K562 (cell line): ENCODE data around the gene GPC2. TPM values are rescaled to one million over a fixed set of nuclear protein-coding genes. Genes with fewer than 3 reads are reported as not detected.

Experiments
- ATAC-seq: fragments of 200-7000 bp; cut with Tn5 transposase; 3 replicates; pipeline ENCODE4 v1.9.1; 2020; ENCODE audit warnings: moderate library complexity
- BruUV-seq: library from RNA; stranded (reverse); fragments of 400-500 nt; replicated peaks from 2 replicates; lab custom pipeline; 2021; lab: Mats Ljungman, UMichigan
- CTCF ChIA-PET: fragments of 300-600 bp; formaldehyde crosslinking; extraction: SDS; loops from one replicate; lab custom pipeline; 2021; ENCODE audit warnings: low intra/inter-chr PET ratio; lab: Yijun Ruan, JAX
- POLR2A ChIA-PET: fragments of 300-600, 350-650 bp; sonication (Branson Sonifier 250); formaldehyde crosslinking; extraction: SDS; loops from one replicate; lab custom pipeline; 2021; ENCODE audit warnings: antibody characterized with exemption, inconsistent platforms; lab: Yijun Ruan, JAX
- DNase-seq, 4 experiments: peaks; one replicate each; pipeline versions ENCODE4 v3.0.0 to v3.0.0-alpha.2; 2011 to 2018; ENCODE audit warnings: low spot score in 3 of 4, mixed read lengths in 3 of 4; ENCODE audit errors: extremely low read depth in 1 of 4
- FAIRE-seq: peaks from 2 replicates; lab custom pipeline; 2011; peaks lifted over from hg19 to GRCh38; lab: Jason Lieb, UNC
- H2AFZ ChIP-seq: 2 replicates; pipeline ENCODE4 v1.6.0; 2011; ENCODE audit warnings: low read depth, low read length, control low read depth, inconsistent platforms
- H3K27ac ChIP-seq: fragments of 200-600 bp; 3 replicates; pipeline ENCODE4 v1.8.0; 2011; ENCODE audit warnings: low read depth, mild to moderate bottlenecking, control low read depth, inconsistent platforms, low read length, moderate library complexity, mixed read lengths; ENCODE audit errors: extremely low read depth
- H3K27me3 ChIP-seq, 2 experiments: fragments of 300-600 bp in 1 of 2; 2 replicates in 1 of 2; 3 replicates in 1 of 2; pipeline versions ENCODE4 v1.6.0 to v1.8.0; 2011; ENCODE audit warnings: inconsistent platforms in 2 of 2, low read length in 2 of 2, mild to moderate bottlenecking in 1 of 2, mixed read lengths in 1 of 2, moderate library complexity in 1 of 2; ENCODE audit not compliant: control insufficient read depth in 2 of 2, insufficient read depth in 2 of 2
- H3K36me3 ChIP-seq: fragments of 300-600 bp; 3 replicates; pipeline ENCODE4 v1.8.0; 2011; ENCODE audit warnings: mild to moderate bottlenecking, low read length, inconsistent platforms; ENCODE audit not compliant: control insufficient read depth, insufficient read depth
- H3K4me1 ChIP-seq, 2 experiments: fragments of 200-600 bp in 1 of 2; replicated peaks in 1 of 2; 2 replicates in 1 of 2; 3 replicates in 1 of 2; pipeline versions ENCODE4 v1.5.1 to v1.8.0; 2011; ENCODE audit warnings: inconsistent platforms in 2 of 2, low read length in 2 of 2, mild to moderate bottlenecking in 1 of 2, mixed read lengths in 1 of 2, moderate library complexity in 1 of 2; ENCODE audit not compliant: control insufficient read depth in 2 of 2, insufficient read depth in 2 of 2
- H3K4me2 ChIP-seq: 2 replicates; pipeline ENCODE4 v1.6.1; 2011; ENCODE audit warnings: low read length, control low read depth, inconsistent platforms, mixed read lengths; ENCODE audit not compliant: insufficient read depth
- H3K4me3 ChIP-seq: fragments of 200-600 bp; sonication (generic), shearing (Covaris generic); 2 replicates; pipeline ENCODE4 v1.5.1; 2016; ENCODE audit warnings: control low read depth, inconsistent platforms
- H3K79me2 ChIP-seq: fragments of 200-600 bp; 3 replicates; pipeline ENCODE4 v1.8.0; 2011; ENCODE audit warnings: low read length, inconsistent platforms; ENCODE audit not compliant: control insufficient read depth, insufficient read depth
- H3K9ac ChIP-seq, 2 experiments: 2 replicates each; pipeline versions ENCODE4 v1.6.0 to v1.6.1; 2011; ENCODE audit warnings: low read depth in 2 of 2, low read length in 2 of 2, control low read depth in 1 of 2, inconsistent platforms in 1 of 2, mild to moderate bottlenecking in 1 of 2, mixed read lengths in 1 of 2; ENCODE audit not compliant: insufficient read depth in 1 of 2
- H3K9me1 ChIP-seq: one replicate; pipeline ENCODE4 v1.6.0; 2011; ENCODE audit warnings: inconsistent platforms, mild to moderate bottlenecking, low read length, moderate library complexity; ENCODE audit not compliant: control insufficient read depth, insufficient read depth
- H3K9me3 ChIP-seq: replicated peaks from 2 replicates; pipeline ENCODE4 v1.5.1; 2011; ENCODE audit warnings: low read depth, low read length, inconsistent platforms; ENCODE audit not compliant: control insufficient read depth, insufficient read depth
- H4K20me1 ChIP-seq: replicated peaks from 2 replicates; pipeline ENCODE4 v1.6.1; 2011; ENCODE audit warnings: low read length, inconsistent platforms, mixed read lengths; ENCODE audit not compliant: control insufficient read depth, insufficient read depth
- CBX2 ChIP-seq: fragments of 200-600 bp; sonication (generic); IDR thresholded peaks from one replicate; pipeline ENCODE4 v1.6.1; 2012; ENCODE audit warnings: mild to moderate bottlenecking, low read length, inconsistent platforms; ENCODE audit not compliant: insufficient read depth, poor library complexity, severe bottlenecking
- HNRNPH1 ChIP-seq: fragments of 200-400 bp; formaldehyde crosslinking; optimal IDR thresholded peaks from 2 replicates; pipeline ENCODE3; 2017; ENCODE audit warnings: low read depth, mild to moderate bottlenecking, low read length, moderate library complexity
- JUN ChIP-seq, 2 experiments: sonication (generic) in 1 of 2; formaldehyde crosslinking in 1 of 2; IDR thresholded peaks; 2 replicates each; pipeline versions ENCODE4 v1.6.1 to v1.8.0; 2012 to 2022; ENCODE audit warnings: borderline replicate concordance in 2 of 2, mild to moderate bottlenecking in 2 of 2, improper control_type of control experiment in 1 of 2, low read depth in 1 of 2, low read length in 1 of 2, missing genetic modification reagents in 1 of 2
- MAFF ChIP-seq: IDR thresholded peaks from 2 replicates; pipeline ENCODE4 v1.6.1; 2012; ENCODE audit warnings: low read length, improper control_type of control experiment
- MYC ChIP-seq, 2 experiments: fragments of 250-450 bp in 1 of 2; sonication (Bioruptor Pico) in 1 of 2; IDR thresholded peaks; 2 replicates each; pipeline versions ENCODE4 v1.5.1 to v1.6.1; 2012 to 2021; ENCODE audit warnings: low read depth in 2 of 2, borderline replicate concordance in 1 of 2, improper control_type of control experiment in 1 of 2, low read length in 1 of 2, mild to moderate bottlenecking in 1 of 2, moderate library complexity in 1 of 2
- PCBP2 ChIP-seq: fragments of 200-400 bp; formaldehyde crosslinking; IDR thresholded peaks from 2 replicates; pipeline ENCODE4 v1.6.1; 2018; ENCODE audit warnings: low read length, low read depth, mild to moderate bottlenecking, moderate library complexity; ENCODE audit not compliant: poor library complexity, severe bottlenecking
- POLR3A ChIP-seq: IDR thresholded peaks from 2 replicates; pipeline ENCODE4 v1.6.1; 2011; ENCODE audit warnings: borderline replicate concordance, mild to moderate bottlenecking, moderate library complexity; ENCODE audit not compliant: insufficient read length, insufficient read depth; ENCODE audit errors: extremely low read depth
- SIN3B ChIP-seq: fragments of 450-650 bp; IDR thresholded peaks from 2 replicates; pipeline ENCODE4 v1.6.1; 2017; ENCODE audit warnings: low read depth, mild to moderate bottlenecking, moderate library complexity
- SRF ChIP-seq, 2 experiments: fragments of 250-450, 450-650 bp in 1 of 2; sonication (Bioruptor Pico) in 1 of 2; sonication (generic) in 1 of 2; formaldehyde crosslinking; IDR thresholded peaks; 2 replicates each; pipeline versions ENCODE4 v1.5.0 to v1.5.1; 2020 to 2022; ENCODE audit warnings: mild to moderate bottlenecking in 1 of 2, missing genetic modification reagents in 1 of 2
- WGBS: fragments of 100-300 bp; shearing (Covaris generic); methylation state at CpG from one replicate; pipeline ENCODE4 v1.1.6; 2016; ENCODE audit warnings: low coverage, mixed read lengths; ENCODE audit not compliant: insufficient coverage; ENCODE audit errors: missing lambda C conversion rate; 5-methylcytosine and 5-hydroxymethylcytosine counted together
- in situ Hi-C: fragments of 300-500 bp; cut with MboI; formaldehyde crosslinking; loops from 4 replicates; pipeline ENCODE4 v1.15.0; 2018; ENCODE audit warnings: inconsistent platforms, mixed read lengths
- intact Hi-C: fragments of 100-400 bp; cut with micrococcal nuclease; formaldehyde crosslinking; loops from 2 replicates; pipeline ENCODE4 v1.14.2; 2022
- polyA plus RNA-seq, 8 experiments: library from polyadenylated mRNA; depleted of rRNA in 4 of 8; stranded (reverse) in 5 of 8; unstranded in 3 of 8; fragments of >200 nt; fragmentation: Nextera tagmentation in 2 of 8; fragmentation: Illumina TruSeq in 1 of 8; extraction: Ambion mirVana in 2 of 8; extraction: Trizol in 1 of 8; gene quantifications; 2 replicates each; pipeline versions ENCODE4 v1.2.1 to v1.2.3, GENCODE V29; 2011 to 2014; ENCODE audit warnings: inconsistent platforms in 1 of 8, missing spikeins in 1 of 8
- total RNA-seq, 7 experiments: library from RNA; depleted of rRNA in 6 of 7; stranded (reverse); fragments of >200 nt in 6 of 7; fragmentation: Illumina TruSeq in 2 of 7; extraction: Trizol in 2 of 7; gene quantifications; 2 replicates each; pipeline versions ENCODE4 v1.2.1 to v1.2.3, GENCODE V29; 2011 to 2021; ENCODE audit warnings: low replicate concordance in 1 of 7
- TF ChIP-seq, protein P1 (sequence below): fragments of 250-450 bp; sonication (Bioruptor Pico); IDR thresholded peaks from 2 replicates; pipeline ENCODE4 v1.8.0; 2021; ENCODE audit warnings: moderate library complexity, mild to moderate bottlenecking, inconsistent platforms
- TF ChIP-seq, protein P2 (sequence below): fragments of 450-650 bp; IDR thresholded peaks from 2 replicates; pipeline ENCODE4 v1.6.1; 2018; ENCODE audit not compliant: partially characterized antibody
- TF ChIP-seq, protein P3 (sequence below): conservative IDR thresholded peaks from 2 replicates; pipeline ENCODE4 v1.6.1; 2011; ENCODE audit warnings: low read depth, mild to moderate bottlenecking, low read length; ENCODE audit not compliant: control insufficient read depth
- TF ChIP-seq, protein P4 (sequence below): IDR thresholded peaks from 3 replicates; pipeline ENCODE4 v1.6.1; 2011; ENCODE audit warnings: borderline replicate concordance, mild to moderate bottlenecking; ENCODE audit not compliant: insufficient read length, insufficient read depth

GPC2 gene
- total and polyA plus RNA-seq, 9 of the 15 experiments (the other 6 are each of a cell fraction or from before 2014, with no cell fraction given) = 0.06 to 7.7 (median 1.4) TPM; not detected in 1

DNA sequence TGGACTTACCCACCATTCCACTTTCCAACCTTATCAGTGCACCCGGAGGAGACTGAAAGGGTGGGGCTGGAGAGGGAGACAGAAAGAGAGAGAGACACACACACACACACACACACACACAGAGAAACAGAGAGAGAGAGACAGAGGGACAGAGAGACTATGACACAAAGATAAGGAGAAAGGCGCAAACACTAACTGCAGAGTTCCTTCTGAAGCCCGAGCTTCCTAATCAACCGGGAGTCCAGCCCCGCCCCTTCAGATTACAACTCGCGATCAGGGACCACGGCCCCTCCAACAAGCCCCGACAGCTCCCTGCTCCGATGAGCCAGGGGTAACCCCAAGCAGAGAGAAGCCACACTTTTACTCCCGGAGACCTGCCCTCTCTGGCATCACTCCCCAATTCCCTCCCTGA lies 9.3 kb downstream of the GPC2 start:
- ChIA-PET POLR2A (interaction anchor here (0.7 to 1.6 kb wide), 8 partner anchors 9 to 262 kb away, joined by 4 to 15 read pairs (median 6); partner anchors contain the start of genes GPC2, LAMTOR4, MEPCE and STAG3), CTCF (interaction anchor here (0.5 to 0.6 kb wide), 2 partner anchors 34 to 892 kb away, joined by 3 to 7 read pairs; no protein-coding TSS in a partner anchor)
- peak overlapping the region; percentile 86 for H2AFZ ChIP-seq
- peak; percentile 83 for ATAC-seq
- no peaks in the 10 kb centered on the region for H3K9me1 ChIP-seq
- peak overlapping the region; percentile 32 for H3K4me3 ChIP-seq
- in situ Hi-C loops (no loop called here), intact Hi-C loops (loop anchor here (1.0 kb wide), 1 partner anchor 10 kb away; the partner anchor contains the start of gene TRAPPC14)
- DNase-seq = peak; percentile 62 to 87 (median 72)
- H3K4me2 ChIP-seq = peak overlapping the region; percentile 91
- WGBS = 2% methylated on average over 11 of the region's 11 CpGs
- H3K9me3 ChIP-seq = no peaks in the 10 kb centered on the region
- H3K4me1 ChIP-seq = peaks cover 45 to 53% of the 10 kb centered on the region in 2 experiments
- no peaks in the 10 kb centered on the region for H3K79me2 ChIP-seq
- H3K27ac ChIP-seq = peak overlapping the region; percentile 37; the same call in 2 of the 3 replicates
- no peaks in the 10 kb centered on the region for H3K36me3 ChIP-seq
- peak; percentile 92 for FAIRE-seq
- no peaks in the 10 kb centered on the region for H3K27me3 ChIP-seq
- H4K20me1 ChIP-seq = no peaks in the 10 kb centered on the region
- peak overlapping the region; percentile 48 to 90 for H3K9ac ChIP-seq
- no TSS peak for BruUV-seq
- TF ChIP-seq CBX2 (no peak), MYC (IDR thresholded peaks at IDR 0.05; ENCODE audit: low read depth, low read length) (peak; percentile 63; the same call in 1 of the 2 replicates), MYC (CRISPR knock-in tag; IDR thresholded peaks at IDR 0.05; ENCODE audit: borderline replicate concordance, low read depth) (no peak), HNRNPH1 (no peak), PCBP2 (no peak), MAFF (no peak), SIN3B (no peak), SRF (CRISPR knock-in tag; IDR thresholded peaks at IDR 0.05) (no peak), POLR3A (no peak), JUN (IDR thresholded peaks at IDR 0.05; ENCODE audit: borderline replicate concordance, low read depth, low read length) (peak; percentile 43; the same call in 1 of the 2 replicates), JUN (CRISPR knock-in tag; IDR thresholded peaks at IDR 0.05; ENCODE audit: borderline replicate concordance) (no peak)
- TF ChIP-seq, protein P1, sequence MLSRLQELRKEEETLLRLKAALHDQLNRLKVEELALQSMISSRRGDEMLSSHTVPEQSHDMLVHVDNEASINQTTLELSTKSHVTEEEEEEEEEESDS (CRISPR knock-in tag) = no peak
- TF ChIP-seq, protein P2, sequence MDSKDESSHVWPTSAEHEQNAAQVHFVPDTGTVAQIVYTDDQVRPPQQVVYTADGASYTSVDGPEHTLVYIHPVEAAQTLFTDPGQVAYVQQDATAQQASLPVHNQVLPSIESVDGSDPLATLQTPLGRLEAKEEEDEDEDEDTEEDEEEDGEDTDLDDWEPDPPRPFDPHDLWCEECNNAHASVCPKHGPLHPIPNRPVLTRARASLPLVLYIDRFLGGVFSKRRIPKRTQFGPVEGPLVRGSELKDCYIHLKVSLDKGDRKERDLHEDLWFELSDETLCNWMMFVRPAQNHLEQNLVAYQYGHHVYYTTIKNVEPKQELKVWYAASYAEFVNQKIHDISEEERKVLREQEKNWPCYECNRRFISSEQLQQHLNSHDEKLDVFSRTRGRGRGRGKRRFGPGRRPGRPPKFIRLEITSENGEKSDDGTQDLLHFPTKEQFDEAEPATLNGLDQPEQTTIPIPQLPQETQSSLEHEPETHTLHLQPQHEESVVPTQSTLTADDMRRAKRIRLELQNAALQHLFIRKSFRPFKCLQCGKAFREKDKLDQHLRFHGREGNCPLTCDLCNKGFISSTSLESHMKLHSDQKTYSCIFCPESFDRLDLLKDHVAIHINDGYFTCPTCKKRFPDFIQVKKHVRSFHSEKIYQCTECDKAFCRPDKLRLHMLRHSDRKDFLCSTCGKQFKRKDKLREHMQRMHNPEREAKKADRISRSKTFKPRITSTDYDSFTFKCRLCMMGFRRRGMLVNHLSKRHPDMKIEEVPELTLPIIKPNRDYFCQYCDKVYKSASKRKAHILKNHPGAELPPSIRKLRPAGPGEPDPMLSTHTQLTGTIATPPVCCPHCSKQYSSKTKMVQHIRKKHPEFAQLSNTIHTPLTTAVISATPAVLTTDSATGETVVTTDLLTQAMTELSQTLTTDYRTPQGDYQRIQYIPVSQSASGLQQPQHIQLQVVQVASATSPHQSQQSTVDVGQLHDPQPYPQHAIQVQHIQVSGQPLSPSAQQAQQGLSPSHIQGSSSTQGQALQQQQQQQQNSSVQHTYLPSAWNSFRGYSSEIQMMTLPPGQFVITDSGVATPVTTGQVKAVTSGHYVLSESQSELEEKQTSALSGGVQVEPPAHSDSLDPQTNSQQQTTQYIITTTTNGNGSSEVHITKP = peak; percentile 75
- TF ChIP-seq, protein P3, sequence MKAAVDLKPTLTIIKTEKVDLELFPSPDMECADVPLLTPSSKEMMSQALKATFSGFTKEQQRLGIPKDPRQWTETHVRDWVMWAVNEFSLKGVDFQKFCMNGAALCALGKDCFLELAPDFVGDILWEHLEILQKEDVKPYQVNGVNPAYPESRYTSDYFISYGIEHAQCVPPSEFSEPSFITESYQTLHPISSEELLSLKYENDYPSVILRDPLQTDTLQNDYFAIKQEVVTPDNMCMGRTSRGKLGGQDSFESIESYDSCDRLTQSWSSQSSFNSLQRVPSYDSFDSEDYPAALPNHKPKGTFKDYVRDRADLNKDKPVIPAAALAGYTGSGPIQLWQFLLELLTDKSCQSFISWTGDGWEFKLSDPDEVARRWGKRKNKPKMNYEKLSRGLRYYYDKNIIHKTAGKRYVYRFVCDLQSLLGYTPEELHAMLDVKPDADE = no peak
- TF ChIP-seq, protein P4, sequence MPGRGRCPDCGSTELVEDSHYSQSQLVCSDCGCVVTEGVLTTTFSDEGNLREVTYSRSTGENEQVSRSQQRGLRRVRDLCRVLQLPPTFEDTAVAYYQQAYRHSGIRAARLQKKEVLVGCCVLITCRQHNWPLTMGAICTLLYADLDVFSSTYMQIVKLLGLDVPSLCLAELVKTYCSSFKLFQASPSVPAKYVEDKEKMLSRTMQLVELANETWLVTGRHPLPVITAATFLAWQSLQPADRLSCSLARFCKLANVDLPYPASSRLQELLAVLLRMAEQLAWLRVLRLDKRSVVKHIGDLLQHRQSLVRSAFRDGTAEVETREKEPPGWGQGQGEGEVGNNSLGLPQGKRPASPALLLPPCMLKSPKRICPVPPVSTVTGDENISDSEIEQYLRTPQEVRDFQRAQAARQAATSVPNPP = no peak
